GM12801 (cell line): Measurements from ENCODE around the gene SCIN.

Experiments used
- TF ChIP-seq, protein P1 (sequence below): IDR thresholded peaks from one replicate; pipeline ENCODE4 v1.5.1; 2011; ENCODE audit warnings: control low read depth; ENCODE audit not compliant: insufficient read length; ENCODE audit errors: extremely low read depth

Gene SCIN

DNA sequence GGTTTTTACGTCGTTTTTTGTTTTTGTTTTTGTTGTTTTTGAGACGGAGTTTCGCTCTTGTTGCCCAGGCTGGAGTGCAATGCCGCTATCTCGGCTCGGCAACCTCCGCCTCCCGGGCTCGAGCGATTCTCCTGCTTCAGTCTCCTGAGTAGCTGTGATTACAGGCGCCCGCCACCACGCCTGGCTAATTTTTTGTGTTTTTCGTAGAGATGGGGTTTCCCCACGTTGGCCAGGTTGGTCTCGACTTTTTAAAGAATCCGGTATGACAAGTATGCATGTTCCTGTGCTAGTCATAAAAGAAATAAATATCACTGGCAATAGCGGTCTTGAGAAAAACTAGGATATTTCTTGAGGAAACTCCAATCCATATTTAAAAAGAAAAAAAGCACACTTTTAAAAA, 114.2 kb downstream of the SCIN start:
- TF ChIP-seq, protein P1, sequence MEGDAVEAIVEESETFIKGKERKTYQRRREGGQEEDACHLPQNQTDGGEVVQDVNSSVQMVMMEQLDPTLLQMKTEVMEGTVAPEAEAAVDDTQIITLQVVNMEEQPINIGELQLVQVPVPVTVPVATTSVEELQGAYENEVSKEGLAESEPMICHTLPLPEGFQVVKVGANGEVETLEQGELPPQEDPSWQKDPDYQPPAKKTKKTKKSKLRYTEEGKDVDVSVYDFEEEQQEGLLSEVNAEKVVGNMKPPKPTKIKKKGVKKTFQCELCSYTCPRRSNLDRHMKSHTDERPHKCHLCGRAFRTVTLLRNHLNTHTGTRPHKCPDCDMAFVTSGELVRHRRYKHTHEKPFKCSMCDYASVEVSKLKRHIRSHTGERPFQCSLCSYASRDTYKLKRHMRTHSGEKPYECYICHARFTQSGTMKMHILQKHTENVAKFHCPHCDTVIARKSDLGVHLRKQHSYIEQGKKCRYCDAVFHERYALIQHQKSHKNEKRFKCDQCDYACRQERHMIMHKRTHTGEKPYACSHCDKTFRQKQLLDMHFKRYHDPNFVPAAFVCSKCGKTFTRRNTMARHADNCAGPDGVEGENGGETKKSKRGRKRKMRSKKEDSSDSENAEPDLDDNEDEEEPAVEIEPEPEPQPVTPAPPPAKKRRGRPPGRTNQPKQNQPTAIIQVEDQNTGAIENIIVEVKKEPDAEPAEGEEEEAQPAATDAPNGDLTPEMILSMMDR: no peak

DNA sequence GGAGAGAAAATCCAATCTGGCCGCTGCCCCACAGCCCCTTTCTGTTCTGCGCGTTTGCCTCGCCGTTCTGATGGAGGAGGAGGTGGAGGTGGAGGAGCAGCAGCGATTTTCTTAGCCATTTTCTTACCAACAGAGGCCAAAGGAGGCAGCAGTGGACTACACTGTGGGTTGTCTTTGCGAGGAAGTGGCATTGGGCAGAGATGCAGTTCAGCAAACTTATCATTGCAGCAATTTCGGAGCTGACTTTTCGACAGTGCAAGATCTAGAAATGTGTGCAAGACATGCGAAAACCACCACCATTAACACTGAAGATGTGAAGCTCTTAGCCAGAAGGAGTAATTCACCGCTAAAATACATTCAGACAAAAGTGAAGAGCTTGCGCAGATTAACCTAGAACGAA, 115.0 kb downstream of the SCIN start:
- TF ChIP-seq, protein P1: no peak

DNA sequence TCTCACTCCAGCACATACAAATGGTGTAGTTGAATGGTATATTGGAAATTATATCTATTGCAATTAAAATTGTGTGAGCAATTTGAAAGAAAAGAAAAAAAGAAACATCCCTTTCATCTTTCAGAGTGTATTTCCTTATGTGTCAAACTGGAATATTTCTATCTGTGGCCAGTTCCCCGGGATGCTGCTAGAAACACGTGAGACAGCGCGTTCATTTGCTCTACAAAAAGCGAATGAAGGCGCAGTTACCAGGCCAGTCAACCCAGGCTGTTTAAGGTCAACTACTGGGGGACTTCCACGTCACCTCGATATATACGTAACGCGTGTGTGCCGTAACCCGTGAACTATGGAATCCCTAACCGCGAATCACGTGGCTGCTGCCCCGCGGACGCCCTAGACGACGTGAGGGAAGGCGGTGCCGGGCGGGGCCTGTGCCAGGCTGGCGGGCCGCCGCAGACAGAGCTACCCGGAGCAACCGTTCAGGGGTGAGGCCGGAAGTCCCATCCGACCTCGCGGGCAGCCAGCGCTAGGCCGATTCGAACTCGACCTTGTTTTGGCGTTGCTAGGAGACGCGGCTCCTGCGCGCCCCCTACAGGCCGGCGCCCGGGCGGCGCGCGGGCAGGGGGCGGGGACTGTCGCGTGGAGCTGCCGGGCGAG, 115.8 kb downstream of the SCIN start:
- TF ChIP-seq, protein P1: no peak

DNA sequence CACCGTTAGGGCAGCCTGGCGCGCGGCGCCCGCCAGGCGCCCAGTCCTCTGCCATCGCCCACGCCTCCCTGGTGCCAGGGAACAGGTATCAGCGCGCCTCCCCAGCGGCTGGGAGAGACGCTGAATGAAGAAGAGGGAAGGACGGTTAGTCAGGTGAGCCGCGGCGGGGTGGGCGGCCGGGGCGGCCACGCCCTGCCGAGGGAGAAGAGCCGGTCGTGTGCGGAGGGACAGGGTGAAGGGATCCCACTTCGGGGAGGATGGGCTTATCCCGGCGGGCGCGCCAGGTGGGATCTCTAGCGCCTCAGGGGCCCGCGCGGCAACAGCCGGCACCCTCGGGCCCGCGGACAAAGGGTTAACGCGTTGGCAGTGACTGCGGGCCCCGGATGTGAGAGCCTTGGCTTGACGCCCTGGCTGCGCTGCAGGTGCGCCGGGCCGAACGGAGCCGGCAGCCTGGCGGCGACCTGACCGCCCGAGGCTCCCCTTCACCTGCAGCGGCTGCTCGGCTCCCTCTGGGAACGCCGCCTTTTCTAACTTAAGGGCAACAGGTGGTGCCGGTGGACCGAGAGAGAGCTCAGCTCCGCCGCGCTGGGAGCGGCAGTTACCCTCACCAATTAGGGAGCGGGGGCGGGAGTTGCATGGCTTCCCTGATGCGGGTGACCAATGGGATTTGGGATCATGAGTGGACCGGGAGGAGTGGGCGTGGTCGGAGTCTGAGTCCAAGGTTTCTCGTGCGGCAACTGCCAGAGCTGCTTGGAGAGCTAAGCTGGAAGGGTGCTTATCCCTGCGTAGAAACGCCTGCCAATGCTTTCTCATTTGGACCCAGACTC, 116.6 kb downstream of the SCIN start, which contains the start of gene ARL4A:
Gene ARL4A (plus strand): TSS at position 743 of the 827 bp plus-strand sequence. CDS start 622 bp downstream, outside the sequence.
- TF ChIP-seq, protein P1: no peak

DNA sequence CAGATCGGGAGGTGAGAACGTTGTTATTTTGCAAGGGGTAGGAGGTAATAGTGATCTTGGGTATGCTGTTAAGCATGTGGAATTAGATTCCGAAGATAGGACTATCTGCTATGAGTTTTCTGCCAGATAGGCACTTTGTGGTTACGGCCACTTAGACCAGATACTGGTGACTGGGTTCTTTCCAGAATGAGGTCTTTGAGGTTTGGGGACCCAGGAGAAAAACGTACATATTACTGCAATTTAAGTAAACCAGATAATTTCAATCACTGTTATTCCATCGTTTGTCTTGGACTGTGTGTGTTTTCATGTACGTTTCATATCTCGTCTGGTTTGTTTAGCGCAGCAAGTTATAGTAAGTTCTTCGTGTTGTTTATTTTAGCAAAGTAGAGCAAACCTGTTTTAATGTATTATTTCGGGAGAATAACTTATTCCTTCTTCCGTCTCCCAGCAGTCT, 117.2 kb downstream of the SCIN start:
- TF ChIP-seq, protein P1: no peak

DNA sequence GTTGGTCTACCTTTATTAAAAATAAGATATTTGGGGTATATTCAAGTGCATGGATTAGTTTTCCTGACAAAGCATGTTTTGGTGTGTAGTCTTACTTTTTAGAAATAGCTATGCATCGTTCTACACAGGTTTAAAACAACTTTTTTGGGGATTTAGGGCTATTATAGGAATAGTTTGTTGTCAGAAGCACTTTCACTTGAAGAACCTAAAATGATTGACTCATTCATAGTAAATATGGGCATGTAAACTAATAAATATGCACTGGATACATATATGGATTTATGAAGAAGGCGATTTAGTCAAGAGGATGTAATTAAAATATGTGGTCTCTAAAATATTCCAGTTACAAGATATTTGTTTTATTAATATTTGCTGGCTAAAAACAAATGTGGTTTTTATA, 118.9 kb downstream of the SCIN start:
- TF ChIP-seq, protein P1: no peak

DNA sequence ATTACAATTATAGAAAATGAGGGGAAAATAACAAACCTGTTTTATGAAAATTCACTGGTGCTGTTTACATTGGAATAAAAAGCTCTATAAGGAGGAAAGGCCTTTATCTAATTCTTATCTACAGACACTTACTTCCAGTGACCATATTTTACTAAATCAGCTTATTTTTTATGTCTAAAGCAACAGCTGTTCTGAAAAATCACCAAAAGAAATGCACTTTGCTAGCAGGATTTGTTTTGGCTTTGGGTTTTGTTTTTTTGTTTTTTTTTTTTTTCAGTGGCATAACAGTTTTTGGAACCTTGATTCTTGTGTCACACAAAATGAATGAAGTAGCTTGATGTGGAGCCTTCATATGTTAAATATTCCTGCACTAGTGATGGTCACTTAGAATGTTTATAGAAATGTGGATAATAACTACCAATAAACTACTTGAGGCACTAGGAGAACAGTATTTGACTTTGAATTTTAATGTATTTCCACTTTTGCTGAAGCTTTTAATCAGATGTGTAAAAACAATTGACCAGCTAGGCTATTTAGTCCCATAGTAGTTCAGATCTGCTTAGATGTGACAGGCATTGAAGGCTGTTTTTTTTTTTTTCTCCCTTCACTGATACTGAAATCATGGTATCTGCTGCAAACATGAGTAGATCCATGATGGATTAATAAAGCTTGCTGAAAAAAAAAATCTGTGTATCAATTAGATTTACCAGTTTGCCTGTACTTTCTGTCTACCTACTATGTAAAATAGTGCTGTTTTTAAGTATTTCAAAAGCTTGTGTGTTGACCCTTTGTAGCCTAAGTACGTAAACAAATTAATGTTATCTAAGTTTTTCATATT, 119.7 kb downstream of the SCIN start:
- TF ChIP-seq, protein P1: no peak
